ENCODE measurements around the gene SLC6A3. TPM values are rescaled to one million over a fixed set of nuclear protein-coding genes. Genes with fewer than 3 reads are reported as not detected.

Gene SLC6A3
- total RNA-seq, 1 donor from 2014 or later: not detected

GRCh38 chr5:1489754-1490153 lies 44.5 kb upstream of the SLC6A3 start:
- intact Hi-C loops (cut with micrococcal nuclease): no loop called here
- Histone ChIP-seq H3K4me3 (no peak overlapping the region), H3K27me3 (ENCODE audit: low read depth) (no peaks in the 10 kb centered on the region), H3K36me3 (peaks cover 51% of the 10 kb centered on the region), H3K4me1 (no peaks in the 10 kb centered on the region), H3K27ac (replicated peaks) (no peak overlapping the region), H3K9me3 (replicated peaks) (no peaks in the 10 kb centered on the region)
- no peak for TF ChIP-seq CTCF (IDR thresholded peaks at IDR 0.05; ENCODE audit: borderline replicate concordance)
- no peak for DNase-seq

GRCh38 chr5:1488882-1489680 lies 43.8 kb upstream of the SLC6A3 start:
- Histone ChIP-seq H3K4me1 (no peaks in the 10 kb centered on the region), H3K36me3 (peaks cover 54% of the 10 kb centered on the region), H3K27me3 (ENCODE audit: low read depth) (no peaks in the 10 kb centered on the region), H3K4me3 (no peak overlapping the region), H3K27ac (replicated peaks) (no peak overlapping the region), H3K9me3 (replicated peaks) (no peaks in the 10 kb centered on the region)
- no peak for TF ChIP-seq CTCF (IDR thresholded peaks at IDR 0.05; ENCODE audit: borderline replicate concordance)
- no peak for DNase-seq
- intact Hi-C loops (cut with micrococcal nuclease): no loop called here

- no peaks in the 10 kb centered on the region for H3K27me3 ChIP-seq (ENCODE audit: low read depth)
- TF ChIP-seq CTCF (IDR thresholded peaks at IDR 0.05; ENCODE audit: borderline replicate concordance): no peak
- H3K36me3 ChIP-seq: peaks cover 44% of the 10 kb centered on the region
- no peaks in the 10 kb centered on the region for H3K4me1 ChIP-seq
- intact Hi-C loops (cut with micrococcal nuclease): no loop called here
- no peaks in the 10 kb centered on the region for H3K9me3 ChIP-seq (replicated peaks)
- no peak for DNase-seq
- H3K4me3 ChIP-seq: no peak overlapping the region
- no peak overlapping the region for H3K27ac ChIP-seq (replicated peaks)
Measured at GRCh38 chr5:1487079-1487764, 42.0 kb upstream of the SLC6A3 start.

- Histone ChIP-seq H3K4me1 (no peaks in the 10 kb centered on the region), H3K27ac (replicated peaks) (no peak overlapping the region), H3K9me3 (replicated peaks) (no peaks in the 10 kb centered on the region), H3K4me3 (no peak overlapping the region), H3K36me3 (peaks cover 44% of the 10 kb centered on the region), H3K27me3 (ENCODE audit: low read depth) (no peaks in the 10 kb centered on the region)
- DNase-seq: no peak
- intact Hi-C loops (cut with micrococcal nuclease): no loop called here
- TF ChIP-seq CTCF (IDR thresholded peaks at IDR 0.05; ENCODE audit: borderline replicate concordance): no peak
Measured at GRCh38 chr5:1486271-1486670, 41.0 kb upstream of the SLC6A3 start.

GRCh38 chr5:1485579-1486118 lies 40.4 kb upstream of the SLC6A3 start:
- TF ChIP-seq CTCF (IDR thresholded peaks at IDR 0.05; ENCODE audit: borderline replicate concordance): no peak

More at GRCh38 chr5:1485579-1486118, 40.4 kb upstream of the SLC6A3 start:
- H3K27me3 ChIP-seq (ENCODE audit: low read depth): no peaks in the 10 kb centered on the region
- peaks cover 44% of the 10 kb centered on the region for H3K36me3 ChIP-seq
- no peaks in the 10 kb centered on the region for H3K4me1 ChIP-seq
- H3K9me3 ChIP-seq (replicated peaks): no peaks in the 10 kb centered on the region
- intact Hi-C loops (cut with micrococcal nuclease): no loop called here
- no peak for DNase-seq
- no peak overlapping the region for H3K27ac ChIP-seq (replicated peaks)
- no peak overlapping the region for H3K4me3 ChIP-seq
